Urothelium cell line (cell line): ENCODE measurements around the gene EFHC1.

ENCODE experiments used
- DNase-seq: peaks from one replicate; pipeline ENCODE4 v3.0.0; 2011; ENCODE audit warnings: low spot score, mixed read lengths
- FAIRE-seq: peaks from 2 replicates; lab custom pipeline; 2011; peaks lifted over from hg19 to GRCh38; lab: Jason Lieb, UNC

Gene EFHC1

DNA sequence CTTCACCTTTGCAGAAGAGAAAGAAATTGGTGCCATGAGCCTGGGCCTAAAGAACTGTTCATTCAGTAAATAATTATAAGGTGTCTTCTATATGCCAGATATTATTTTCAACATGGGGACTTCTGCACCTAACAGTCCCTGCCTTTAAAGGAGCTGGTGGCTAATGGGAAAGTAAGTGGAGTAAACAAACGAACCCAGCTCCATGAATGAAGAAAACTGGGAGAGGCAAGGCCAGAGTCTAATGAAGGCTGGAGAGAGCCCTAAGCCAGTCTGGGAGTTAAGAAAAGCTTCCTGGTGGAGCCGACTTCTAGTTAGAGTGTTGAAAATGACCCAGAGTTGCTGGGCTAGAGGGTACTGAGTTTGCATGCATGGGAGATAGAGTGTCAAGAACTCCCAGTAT, 24.2 kb upstream of the EFHC1 start:
- DNase-seq (no peak), FAIRE-seq (no peak)

DNA sequence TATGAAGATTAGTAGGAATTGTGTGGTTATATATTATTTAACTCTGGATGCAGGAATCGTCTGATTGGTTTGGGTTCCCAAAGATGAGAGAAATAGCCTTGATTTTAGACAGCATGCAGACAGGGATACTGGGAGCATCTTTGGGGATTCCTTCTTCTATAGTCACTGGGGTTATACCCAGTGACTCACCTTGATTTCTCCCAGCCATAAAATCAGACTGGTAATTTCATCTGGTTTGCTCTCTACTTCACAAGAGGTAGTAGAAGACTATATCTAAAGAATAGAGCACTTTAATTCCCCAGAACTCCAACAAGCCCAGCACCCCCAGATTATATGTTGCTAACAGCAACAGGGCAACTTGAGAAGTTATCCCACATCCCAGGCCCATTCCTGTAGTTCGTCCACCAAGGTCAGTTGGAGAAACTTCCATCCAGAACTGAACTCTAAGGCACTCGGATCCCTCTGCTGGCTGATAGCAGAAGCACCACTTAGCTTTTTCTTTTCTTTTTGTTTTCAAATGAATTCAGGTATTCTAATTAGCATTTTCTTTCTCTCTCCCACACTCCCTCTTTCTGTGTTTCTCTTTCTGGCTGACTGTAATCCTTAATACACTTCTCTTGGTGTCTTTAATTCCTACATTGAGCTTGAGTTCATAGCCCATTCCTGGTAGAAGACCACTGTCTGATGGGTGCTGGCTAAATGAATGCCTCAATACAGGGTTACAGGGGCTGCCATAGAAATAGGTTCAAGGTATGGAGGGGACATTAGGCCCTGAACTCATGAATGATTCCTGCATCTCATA, 20.4 kb upstream of the EFHC1 start:
- peak; percentile 17 for FAIRE-seq

DNA sequence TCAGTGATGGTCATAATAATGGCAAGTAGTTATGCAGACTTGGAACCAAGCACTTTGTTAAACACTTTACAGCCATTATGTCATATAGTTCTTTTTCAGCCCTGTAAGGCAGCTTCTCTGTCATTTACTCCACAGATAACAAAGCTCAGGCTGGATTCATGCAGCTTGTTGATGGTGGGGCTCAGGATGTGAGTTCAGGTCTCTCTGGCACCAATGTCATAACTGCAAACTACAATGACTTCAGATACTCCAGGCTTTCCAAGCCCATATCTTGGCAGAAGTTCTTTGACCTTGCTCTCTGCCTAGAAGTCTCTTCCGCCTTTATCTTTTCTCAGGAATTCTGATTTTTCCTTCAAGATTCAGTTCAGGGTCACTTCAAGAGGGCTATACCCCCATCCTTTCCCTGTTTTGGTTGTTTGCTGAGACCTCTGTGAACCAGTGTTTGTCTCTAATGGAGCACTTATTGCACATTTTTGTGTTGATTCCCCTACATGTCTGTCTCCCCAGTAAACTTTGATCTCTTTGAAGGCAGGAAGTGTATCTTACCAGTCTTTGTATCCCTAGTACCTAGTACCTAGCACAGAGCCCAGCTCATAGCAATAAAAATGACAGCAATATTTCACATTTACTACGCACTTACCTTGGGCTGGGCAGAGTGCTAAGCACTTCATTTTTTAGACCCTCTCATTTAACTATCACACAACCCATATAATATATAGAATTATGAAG, 19.7 kb upstream of the EFHC1 start:
- FAIRE-seq, result no peak

More for the DNA sequence above, 20.4 kb upstream of the EFHC1 start:
- peak; percentile 67 for DNase-seq

DNA sequence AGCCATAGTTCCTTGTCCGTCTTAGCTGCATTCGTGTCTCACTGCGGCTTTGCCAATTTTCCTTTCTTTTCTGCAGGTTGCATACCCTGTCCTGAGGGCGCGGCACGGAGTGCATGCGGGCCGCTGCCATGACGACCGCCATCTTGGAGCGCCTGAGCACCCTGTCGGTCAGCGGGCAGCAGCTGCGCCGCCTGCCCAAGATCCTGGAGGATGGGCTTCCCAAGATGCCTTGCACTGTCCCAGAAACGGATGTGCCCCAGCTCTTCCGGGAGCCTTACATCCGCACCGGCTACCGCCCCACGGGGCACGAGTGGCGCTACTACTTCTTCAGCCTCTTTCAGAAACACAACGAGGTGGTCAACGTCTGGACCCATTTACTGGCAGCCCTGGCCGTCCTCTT, 17.1 kb upstream of the EFHC1 start:
- DNase-seq (no peak), FAIRE-seq (no peak)

More for the DNA sequence above, 19.7 kb upstream of the EFHC1 start:
- DNase-seq, result no peak

DNA sequence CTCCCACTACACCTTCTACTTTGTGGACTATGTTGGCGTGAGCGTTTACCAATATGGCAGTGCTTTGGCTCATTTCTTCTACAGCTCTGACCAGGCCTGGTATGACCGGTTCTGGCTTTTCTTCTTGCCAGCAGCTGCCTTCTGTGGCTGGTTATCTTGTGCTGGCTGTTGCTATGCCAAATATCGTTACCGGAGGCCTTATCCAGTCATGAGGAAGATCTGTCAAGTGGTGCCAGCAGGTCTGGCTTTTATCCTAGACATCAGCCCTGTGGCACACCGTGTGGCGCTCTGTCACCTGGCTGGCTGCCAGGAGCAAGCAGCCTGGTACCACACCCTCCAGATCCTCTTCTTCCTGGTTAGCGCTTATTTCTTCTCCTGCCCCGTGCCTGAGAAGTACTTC, 16.5 kb upstream of the EFHC1 start:
- FAIRE-seq (no peak), DNase-seq (no peak)

DNA sequence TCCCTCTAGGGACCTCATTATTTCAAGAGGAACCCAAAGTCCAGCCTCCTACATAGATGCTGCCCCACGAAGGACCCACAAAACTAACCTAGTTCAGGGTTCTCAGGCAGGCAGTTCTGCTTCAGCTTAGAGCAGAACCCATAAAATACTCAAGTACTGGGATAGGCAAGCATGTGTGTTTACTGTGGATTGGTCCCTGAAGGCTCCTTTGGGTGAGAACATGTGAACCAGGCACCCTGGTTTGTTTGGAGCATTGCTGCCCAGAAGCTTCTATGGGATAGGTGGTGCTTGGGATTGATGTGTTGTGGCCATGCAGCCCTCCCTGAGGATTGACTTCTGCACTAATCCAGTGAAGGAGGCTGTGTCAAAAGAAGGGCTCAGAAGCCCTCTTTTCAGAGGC, 14.9 kb upstream of the EFHC1 start:
- no peak for FAIRE-seq
- no peak for DNase-seq

DNA sequence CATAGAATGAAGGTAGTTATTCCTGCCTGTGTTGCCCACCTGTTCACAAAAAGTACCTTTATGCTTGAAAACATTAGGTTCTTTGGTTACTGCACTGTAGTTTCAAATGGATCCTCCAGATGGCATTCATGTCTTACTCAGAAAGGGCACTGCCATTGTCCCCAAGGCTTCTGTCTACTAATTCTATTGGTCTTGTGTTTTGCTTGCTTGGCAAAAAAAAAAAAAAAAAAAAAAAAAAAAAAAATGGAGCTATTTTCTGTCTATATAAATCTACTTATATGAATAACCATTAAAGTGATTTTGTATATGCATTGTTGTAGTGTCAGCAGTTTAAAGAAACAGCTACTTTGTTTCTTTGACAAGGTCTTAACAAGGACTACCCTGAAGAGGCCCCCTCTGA, 12.7 kb upstream of the EFHC1 start:
- FAIRE-seq (no peak), DNase-seq (peak; percentile 56)

DNA sequence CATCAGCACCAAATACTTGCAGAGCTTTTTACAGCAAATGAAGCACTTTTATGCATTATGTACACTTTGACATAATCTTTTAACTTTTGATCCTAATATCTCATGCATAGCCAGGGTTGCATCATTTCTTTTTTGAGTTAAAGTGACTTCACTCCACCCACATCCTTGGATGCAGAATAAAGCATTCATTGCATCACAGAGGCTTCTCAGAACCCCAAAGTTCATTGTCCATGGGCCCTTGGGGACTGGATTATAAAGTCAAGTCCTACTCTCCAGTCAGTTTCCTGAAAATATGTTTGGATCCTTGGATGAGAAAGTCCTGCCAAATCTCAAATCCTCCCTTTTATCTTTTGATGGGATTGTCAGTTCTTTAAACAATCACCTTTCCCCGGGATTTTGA, 10.6 kb upstream of the EFHC1 start:
- no peak for FAIRE-seq
- DNase-seq, result no peak

DNA sequence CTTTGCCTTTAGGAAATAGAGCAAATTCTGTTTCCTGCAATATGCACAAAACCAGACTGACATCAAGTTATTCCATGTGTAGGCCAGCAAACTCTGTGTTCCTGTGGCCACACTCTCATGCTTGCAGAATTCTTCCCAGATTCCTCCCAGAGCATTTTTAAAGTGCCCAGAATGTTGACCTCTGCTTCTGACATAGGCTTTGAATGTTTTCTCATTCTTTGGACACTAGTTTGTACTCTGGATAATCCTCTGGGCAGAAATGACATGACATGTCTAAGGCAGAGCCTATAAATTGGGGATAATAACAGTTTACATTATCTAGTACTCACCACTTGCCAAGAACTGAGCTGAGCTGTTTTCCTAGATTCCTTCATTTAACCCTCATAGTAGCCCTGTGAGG, 9.2 kb upstream of the EFHC1 start:
- DNase-seq (no peak), FAIRE-seq (no peak)

DNA sequence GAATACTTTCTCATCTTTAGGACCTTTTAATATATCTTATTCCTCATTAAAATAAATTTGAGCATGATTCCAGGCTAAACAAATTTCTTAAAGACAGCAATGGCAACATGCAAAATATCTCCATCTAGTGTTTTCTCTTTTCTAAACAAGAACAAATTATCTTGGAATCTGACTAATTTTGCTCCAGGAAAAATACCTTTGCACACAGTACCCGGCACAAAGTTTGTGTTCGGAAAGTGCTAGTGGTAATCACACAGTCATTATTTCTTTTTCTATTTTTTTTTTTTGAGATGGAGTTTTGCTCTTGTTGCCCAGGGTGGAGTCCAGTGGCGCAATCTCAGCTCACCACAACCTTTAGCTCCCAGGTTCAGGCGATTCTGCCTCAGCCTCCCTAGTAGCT, 8.2 kb upstream of the EFHC1 start:
- DNase-seq (no peak), FAIRE-seq (no peak)

DNA sequence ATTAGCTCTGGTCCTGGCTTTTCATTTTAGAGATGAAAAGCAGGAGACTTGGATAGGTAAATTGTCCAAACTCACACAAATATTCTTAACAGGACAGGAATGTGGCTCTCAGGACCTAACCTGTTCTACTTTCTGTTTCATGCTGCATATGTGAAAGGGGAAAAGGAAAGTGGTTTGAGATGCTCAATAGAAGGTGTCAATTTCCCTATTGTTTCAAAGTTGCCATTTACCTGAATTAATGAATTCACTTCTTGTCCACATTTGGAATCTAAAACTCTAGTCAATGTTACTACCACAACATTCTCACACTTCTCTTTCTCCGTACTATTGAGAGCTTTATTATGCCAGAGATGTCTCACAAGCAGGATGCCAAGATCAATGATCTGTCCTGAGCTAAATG, 4.8 kb upstream of the EFHC1 start:
- DNase-seq (no peak), FAIRE-seq (no peak)

DNA sequence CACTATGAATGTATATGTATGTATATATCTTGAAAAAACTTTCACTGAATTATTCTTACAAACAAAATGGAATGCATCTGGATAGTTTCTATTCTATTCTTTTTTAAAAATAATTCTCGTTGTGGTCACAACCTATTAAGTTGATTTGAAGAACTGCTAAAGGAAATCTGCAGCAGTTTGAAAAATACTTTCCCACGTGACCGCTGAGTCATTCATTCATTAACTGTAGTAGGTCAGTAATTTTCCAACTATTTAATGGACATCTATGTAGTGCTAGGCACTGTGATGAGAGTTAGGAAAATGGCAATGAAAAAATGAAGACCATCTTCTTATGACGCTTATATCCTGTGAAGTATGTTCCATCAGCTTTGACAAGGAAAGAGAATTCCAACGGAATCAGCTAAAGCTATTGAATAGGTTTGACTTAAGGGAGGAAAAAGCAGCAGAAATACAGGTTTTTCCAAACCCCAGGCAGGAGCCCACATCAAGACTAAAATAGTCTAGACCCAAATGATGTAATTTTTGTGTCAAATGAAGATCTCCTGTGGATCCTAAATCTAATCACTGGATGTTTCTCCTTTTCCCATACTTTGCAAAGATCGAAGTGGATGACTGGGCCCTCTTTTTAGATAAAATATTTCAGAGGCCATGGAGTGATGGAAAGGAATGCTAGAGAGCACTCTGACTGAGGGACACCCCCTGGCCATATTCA, 4.1 kb upstream of the EFHC1 start:
- DNase-seq, result no peak
- no peak for FAIRE-seq

DNA sequence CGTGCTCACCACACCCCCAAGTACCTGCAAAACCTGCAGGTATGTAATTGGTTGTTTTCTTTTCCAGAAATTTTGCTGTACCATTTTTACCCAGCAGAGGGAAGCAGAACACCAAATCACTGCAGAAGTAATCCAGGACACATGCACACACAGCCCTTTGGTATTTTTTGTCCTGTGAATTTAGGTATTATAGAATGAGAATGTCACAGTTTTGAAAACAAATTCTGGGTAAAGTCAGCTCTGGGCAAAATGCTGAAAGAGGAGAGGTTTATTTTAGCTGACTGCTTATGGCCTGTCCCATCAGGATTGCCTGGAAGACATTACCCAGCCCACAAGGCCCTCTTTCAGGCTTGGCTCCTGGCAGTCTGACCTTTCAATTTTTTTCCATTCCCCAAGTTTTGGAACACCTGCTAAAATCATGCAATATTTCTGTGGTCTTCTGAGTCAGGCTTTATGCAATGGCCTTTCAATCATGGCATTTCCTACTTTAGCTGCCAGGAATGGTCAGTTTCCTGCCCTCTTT, 3.5 kb upstream of the EFHC1 start:
- DNase-seq, result peak; percentile 71
- FAIRE-seq, result no peak

DNA sequence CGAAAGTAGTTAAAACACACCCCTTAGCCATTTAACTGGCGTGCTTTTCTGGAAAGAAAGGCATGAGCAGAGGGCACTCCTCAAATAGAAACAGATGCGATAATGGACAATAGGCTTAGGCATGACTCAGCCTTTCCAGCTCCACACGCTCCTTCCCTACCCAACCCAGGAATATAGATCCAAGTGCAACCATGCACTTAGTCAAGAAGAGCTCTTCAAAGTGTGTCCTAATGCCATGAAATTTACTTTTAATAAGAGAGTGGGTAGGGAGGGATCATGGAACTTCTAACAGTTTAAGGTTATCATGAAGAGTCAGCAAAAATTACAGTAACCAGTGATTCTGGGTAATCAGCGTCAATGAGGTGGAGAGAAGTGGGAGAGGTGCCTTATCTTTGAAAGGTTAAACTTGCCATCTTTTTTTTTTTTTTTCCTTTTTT, 2.4 kb upstream of the EFHC1 start:
- FAIRE-seq (no peak), DNase-seq (peak; percentile 54)

DNA sequence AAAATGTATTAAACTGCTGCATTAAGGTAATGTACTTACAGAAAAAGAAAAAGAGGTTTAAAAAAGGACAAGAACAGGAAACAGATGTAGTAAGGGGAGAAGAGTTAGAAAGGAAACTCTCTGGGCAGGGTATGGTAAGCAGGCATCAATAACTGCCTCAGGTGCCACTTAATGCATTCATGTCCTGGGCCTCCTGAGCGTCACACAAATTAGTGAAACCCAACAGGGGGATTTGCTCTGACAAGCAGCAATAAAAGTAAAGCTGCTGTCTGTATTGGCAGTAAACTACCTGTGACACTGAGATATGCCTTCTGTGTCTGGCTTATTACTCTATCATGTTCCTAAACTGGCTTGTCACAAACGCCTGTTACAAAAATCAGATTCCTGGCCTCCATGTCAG, 1.5 kb upstream of the EFHC1 start:
- no peak for DNase-seq
- FAIRE-seq, result no peak

DNA sequence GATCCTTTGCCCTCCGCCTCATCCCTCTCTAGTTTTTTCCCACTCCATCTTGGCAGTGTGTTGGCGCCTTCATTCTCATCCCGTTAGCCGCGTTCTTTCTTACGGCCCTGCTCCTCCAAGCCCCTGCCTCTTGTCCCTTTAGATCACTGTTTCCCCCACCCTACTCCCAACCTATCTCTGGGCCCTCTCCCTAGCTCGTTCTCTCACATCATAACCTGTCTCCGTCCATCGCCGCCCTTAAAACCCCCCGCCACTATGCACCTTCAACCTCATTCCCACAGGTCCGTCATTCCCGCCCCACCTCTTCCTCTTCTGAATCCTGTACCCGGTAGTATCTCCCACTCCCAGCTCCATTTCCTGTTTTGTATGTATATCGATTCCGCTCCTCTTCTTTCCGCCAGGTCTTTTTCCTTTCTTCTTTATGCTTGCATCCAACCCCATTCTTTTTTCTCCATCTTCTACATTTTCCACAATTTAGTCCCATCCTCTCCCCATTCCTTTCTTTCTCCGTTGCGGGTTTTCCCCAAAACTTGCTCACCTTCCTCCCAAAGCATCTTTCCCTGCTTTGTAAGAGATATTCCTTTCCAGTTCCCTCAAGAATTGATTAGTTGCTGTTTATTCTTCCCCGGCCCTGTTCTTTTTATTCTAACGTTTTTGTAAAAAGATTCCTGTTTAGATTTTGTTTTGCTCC, 671 bp downstream of the EFHC1 start:
- peak; percentile 50 for DNase-seq
- FAIRE-seq, result no peak

DNA sequence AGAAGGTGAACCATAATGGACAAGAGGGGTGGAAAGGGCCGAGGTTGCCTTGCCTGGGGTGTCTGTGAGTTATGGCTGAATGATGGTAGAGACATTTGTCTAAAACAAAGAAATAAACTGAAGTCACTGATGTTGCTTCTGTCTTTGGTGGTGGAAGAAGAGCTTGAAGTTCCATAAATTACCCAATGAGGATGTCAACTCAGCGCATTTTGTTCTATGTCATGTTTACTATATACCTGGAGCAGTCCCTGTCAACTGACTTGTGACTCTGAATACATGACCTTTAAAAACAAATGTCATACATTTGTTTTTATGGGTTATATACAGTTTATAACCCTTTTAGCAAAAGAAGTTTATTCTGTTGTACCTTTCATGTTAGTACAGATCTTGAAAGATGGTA, 2.0 kb downstream of the EFHC1 start:
- DNase-seq, result no peak
- no peak for FAIRE-seq

DNA sequence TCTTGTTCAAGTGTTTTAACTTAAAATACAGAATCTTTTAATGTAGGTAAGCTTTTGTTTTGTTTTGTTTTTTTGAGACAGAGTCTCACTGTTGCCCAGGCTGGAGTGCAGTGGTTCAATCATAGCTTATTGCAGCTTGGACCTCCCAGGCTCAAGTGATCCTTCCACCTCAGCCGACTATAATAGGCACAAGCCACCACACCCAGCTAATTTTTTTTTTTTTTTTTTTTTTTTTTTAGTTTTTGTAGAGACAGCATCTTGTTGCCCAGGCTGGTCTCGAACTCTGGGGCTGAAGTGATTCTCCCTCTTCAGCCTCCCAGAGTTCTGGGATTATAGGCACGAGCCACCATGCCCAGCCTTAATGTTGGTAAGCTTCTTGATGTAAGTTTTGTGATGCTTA, 3.3 kb downstream of the EFHC1 start:
- FAIRE-seq (no peak), DNase-seq (no peak)

DNA sequence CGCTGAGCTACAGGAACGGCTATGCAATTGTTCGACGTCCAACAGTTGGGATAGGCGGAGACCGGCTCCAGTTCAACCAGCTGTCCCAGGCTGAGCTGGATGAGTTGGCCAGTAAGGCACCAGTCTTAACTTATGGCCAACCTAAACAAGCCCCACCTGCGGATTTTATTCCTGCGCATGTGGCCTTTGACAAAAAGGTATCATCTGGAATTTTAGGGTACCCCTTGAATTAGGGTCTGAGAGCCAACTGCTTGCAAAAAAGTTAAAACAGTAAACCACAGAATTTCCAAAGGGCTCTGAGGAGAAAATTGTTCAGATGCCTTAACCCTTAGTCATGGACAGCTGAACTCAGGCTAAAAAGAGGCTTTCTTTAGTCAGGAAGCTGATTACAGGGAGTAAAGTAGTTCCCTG, 3.8 kb downstream of the EFHC1 start:
- FAIRE-seq (no peak), DNase-seq (peak; percentile 82)

DNA sequence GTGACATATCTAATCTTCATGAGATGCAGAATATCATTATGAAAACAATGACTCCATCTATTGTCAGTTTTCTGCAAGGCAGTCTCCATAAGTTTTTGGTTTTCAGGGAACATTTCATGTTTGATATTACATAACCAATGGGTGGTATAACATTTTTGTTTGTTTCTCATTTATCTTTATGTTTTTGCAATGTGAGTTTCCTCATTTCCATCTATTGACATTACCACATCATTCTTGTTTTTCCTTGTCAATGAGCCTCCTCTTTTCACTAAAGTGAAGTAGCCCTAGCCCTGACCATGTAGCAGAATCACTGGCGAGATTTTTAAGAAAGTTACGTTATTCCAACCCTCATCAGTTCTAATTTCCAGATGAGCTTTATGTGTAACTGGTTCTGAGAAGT, 4.4 kb downstream of the EFHC1 start:
- FAIRE-seq, result no peak

DNA sequence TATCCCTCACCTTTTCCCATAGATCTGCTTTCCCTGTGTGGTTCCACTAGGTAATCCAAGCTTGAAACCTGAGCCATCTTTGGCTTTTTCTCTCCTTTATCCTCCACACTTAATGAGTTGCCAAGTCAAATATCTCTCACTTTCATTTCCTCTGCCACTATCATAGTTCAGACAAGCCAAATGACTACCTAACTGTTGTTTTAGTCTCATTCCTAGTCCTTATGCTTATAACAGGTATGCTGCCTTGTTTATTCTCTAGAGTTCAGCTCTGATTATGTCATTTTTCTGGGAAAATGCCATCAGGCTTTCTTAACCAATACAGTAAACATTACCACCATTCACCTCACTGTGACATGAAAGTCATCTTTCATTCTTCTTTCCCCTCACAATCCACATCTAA, 6.5 kb downstream of the EFHC1 start:
- DNase-seq, result no peak
- FAIRE-seq, result no peak

More for the DNA sequence above, 4.4 kb downstream of the EFHC1 start:
- no peak for DNase-seq
